NCI-H1092 treated with DMSO at 0.1 percent for 48 hours (cell line): ENCODE measurements around the gene GIMD1.
"Not testable (repeated sequence)": the region's sequence is repeated elsewhere in the genome, so short reads cannot be mapped to it uniquely, and the experiment has no call there.

Experiments used
- DNase-seq: peaks from one replicate; lab custom pipeline; 2025; lab: John Stamatoyannopoulos, UW

GIMD1 gene

DNA sequence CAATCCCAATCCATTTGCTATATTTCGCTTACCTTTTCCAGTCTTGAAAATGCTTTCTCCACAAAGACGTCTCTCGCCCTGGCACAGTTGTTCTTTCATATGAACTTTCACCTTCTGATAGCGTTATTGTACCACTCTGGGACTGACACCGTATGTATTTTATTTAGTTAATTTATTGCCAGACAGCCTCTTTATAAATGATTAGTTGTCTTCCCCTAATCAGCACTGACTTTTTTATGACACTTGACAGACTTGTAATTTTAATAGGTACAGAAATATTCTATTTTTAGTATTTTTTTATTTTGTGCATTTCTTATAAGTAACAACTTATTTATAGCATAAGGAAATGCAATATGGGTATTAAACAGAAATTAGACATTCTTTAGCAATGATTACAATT, at the start of gene GIMD1:
TSS of gene GIMD1 (minus strand) at position 101 of the 400 bp plus-strand sequence. CDS start 1,343 bp downstream, outside the sequence.
- DNase-seq, result no peak

- DNase-seq, result no peak
Observed at GRCh38 chr4:106414366-106414765, 45.8 kb upstream of the GIMD1 start.

- DNase-seq, result no peak
Observed at GRCh38 chr4:106409901-106410889, 41.6 kb upstream of the GIMD1 start.

DNA sequence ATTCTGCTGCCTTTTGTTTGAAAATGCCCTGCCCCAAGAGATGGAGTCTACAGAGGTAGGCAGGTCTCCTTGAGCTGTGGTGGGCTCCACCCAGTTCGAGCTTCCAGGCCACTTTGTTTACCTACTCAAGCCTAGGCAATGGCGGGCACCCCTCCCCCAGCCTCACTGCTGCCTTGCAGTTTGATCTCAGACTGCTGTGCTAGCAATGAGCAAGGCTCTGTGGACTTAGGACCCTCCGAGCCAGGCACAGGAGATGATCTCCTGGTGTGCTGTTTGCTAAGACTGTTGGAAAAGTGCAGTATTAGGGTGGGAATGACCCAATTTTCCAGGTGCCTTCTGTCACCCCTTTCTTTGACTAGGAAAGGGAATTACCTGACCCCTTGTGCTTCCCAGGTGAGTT, 39.4 kb upstream of the GIMD1 start:
- not testable (repeated sequence) for DNase-seq

- DNase-seq, result no peak
Observed at GRCh38 chr4:106401157-106401556, 32.6 kb upstream of the GIMD1 start.

DNA sequence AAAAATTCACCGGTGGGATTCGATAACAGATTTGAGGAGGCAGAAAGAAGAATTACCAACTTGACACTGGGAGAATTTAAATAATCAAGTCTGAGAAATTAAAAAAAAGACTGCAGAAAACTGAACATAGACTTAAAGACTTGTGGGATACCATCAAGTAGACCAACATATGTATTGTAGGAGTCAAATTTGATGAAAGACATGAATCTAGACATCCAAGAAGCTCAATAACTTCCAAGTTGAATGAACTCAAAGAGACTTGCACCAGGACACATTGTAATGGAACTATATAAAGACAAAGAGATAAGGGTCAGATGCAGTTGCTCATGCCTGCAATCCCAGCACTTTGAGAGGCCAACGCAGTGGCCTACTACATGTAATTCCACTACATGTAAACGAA, 30.3 kb upstream of the GIMD1 start:
- not testable (repeated sequence) for DNase-seq

DNA sequence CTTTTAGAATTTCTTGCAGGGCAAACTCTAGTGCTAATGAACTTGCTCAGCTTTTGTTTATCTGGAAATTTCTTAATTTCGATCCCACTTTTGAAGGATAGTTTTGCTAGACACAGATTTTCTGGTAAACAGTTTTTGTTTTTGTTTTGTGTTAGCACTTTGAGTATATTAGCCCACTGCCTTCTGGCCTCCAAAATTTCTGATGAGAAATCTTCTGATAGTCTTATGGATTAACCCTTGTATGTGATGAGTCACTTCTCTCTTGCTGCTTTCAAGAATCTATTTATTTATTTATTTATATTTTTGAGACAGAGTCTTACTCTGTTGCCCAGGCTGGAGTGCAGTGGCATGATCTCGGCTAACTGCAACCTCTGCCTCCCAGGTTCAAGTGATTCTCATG, 27.0 kb upstream of the GIMD1 start:
- DNase-seq, result no peak

- DNase-seq, result no peak
Observed at GRCh38 chr4:106385853-106386393, 17.3 kb upstream of the GIMD1 start.

GRCh38 chr4:106384878-106385277, 16.3 kb upstream of the GIMD1 start:
- no peak for DNase-seq

DNA sequence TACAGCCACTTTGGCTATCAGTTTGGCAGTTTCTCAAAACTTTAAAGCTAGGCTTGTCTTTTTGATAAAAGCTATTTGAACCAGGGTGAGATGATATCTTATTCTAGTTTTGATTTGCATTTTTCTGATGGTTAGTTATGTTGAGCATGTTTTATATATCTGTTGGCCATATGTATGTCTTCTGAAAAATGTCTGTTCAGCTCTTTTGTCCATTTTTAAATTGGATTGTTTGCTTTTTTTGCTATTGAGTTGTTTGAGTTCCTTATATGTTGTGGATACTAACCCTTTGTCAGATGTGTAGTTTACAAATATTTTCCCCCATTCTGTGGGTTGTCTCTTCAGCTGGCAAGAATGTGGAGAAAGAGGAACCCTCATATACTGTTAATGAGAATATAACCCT, 11.6 kb upstream of the GIMD1 start:
- DNase-seq, result no peak

GRCh38 chr4:106373026-106373425, 4.4 kb upstream of the GIMD1 start:
- DNase-seq, result no peak

DNA sequence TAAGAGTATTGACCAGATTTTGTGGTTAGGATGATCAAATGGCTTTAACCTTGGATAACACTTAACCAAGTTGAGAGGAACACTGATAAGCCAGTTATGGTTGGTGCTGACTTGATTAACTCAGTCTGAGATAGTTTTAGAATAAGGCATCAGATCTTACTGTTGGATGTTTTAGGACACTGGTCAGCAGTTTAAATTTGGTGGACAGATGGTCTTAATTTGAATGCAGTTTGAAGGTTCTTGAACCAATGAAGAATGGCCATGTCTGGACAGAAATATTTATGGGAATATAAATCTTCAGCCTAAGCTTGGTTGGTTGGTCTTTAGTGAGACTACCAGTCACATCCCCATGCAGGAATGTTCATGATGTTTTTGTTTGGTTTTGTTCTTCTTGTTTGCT, 2.6 kb upstream of the GIMD1 start:
- no peak for DNase-seq

- no peak for DNase-seq
Observed at GRCh38 chr4:106370214-106370613, 1.6 kb upstream of the GIMD1 start.

DNA sequence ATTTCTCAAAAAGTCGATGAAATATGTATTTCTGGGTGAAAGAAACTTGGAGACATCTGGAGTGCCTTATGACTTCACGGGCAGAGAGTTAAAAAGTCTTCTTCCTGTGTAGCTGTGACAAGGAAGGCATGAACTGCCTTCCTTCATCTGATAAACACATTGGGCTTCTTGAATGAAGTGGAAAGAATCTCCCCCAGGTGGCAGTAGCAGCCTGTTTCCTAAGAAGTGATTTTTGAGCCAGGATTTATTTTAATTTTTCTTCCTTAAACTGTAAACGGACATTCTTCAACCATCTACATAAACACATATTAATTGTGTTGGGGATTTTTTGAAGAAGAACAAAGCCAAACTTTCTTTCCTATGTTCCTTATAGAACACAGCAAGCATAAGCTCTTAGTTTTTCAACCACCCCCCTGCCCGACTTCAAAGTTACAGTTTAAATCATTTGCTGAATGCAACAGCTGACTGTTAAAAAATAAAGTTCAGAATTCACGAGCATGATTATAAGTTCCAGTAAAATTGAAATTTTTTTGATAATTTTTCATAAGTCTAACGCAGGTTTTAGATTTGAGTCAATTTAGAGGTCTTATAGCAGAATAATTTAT, 980 bp upstream of the GIMD1 start:
- peak; percentile 17 for DNase-seq

DNA sequence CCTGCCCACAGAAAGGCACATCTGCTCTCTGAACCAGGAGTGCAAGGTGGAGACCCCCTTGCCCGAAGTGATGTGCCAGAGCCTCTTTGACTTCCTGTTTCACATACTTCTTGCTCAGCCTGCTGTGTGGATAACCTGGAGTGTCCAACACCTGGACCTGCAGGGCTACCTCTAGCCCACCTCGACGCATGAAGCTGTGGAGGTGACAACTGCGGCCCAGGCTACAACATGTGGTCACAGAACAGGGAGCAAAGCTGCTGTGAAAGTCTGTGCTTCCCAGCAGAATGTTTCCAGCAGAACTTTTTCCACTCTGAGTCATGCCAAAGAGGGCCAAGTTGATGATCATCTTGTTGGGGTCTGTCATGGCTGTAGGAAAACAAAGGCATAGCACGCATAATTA, 1.5 kb downstream of the GIMD1 start:
- no peak for DNase-seq

DNA sequence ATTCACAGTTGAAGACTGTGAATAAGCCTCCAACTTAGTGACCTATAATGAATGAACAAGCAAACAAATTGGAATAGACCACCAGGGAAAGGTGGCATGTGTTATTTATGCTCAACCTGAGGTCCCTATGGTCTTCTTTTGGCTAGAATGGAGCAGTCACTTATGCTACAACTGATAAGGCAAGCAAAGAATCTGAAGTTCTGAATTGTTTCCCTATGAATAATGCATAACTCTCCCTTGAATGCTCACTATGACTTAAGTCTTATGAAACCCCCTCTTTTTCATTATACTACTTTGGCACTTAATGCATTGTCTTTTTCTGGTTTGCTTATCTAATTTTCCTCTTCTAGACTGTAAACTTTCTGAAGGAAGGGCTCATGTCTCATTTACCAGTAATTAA, 2.6 kb downstream of the GIMD1 start:
- DNase-seq, result no peak

DNA sequence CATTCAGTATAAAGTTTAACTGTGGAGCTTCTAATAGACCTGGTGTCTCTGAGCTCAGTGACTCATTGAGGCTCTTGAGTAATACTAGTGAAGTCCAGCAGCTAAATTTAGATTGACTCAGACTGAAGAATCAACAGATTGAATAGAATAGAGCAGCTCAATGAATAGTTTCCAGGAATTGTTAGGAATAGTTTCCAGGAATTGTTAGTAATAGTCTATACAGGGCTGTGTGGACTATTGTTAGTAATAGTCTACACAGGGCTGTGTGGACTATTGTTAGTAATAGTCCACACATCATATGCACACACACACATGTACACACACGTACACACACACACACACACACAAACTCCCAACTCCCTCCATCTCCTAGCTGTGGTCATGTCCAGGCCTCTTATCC, 3.0 kb downstream of the GIMD1 start:
- DNase-seq, result no peak

- DNase-seq, result no peak
Observed at GRCh38 chr4:106364282-106364681, 4.3 kb downstream of the GIMD1 start.

GRCh38 chr4:106362086-106362825, 6.3 kb downstream of the GIMD1 start:
- no peak for DNase-seq

GRCh38 chr4:106358899-106359298, 9.7 kb downstream of the GIMD1 start:
- DNase-seq, result no peak

- no peak for DNase-seq
Observed at GRCh38 chr4:106355193-106355592, 13.4 kb downstream of the GIMD1 start.

- DNase-seq, result no peak
Observed at GRCh38 chr4:106353786-106354185, 14.8 kb downstream of the GIMD1 start.
